GM19463 (cell line): Measurements from ENCODE around the gene PHLDA1.
"Not testable (repeated sequence)": the region's sequence is repeated elsewhere in the genome, so short reads cannot be mapped to it uniquely, and the experiment has no call there.

ENCODE experiments used
- ATAC-seq: cut with Tn5 transposase; IDR thresholded peaks from one replicate; pipeline ENCODE4 v1.9.1; 2021; ENCODE audit warnings: mild to moderate bottlenecking, moderate library complexity; ENCODE audit not compliant: unreplicated experiment

PHLDA1 gene

DNA sequence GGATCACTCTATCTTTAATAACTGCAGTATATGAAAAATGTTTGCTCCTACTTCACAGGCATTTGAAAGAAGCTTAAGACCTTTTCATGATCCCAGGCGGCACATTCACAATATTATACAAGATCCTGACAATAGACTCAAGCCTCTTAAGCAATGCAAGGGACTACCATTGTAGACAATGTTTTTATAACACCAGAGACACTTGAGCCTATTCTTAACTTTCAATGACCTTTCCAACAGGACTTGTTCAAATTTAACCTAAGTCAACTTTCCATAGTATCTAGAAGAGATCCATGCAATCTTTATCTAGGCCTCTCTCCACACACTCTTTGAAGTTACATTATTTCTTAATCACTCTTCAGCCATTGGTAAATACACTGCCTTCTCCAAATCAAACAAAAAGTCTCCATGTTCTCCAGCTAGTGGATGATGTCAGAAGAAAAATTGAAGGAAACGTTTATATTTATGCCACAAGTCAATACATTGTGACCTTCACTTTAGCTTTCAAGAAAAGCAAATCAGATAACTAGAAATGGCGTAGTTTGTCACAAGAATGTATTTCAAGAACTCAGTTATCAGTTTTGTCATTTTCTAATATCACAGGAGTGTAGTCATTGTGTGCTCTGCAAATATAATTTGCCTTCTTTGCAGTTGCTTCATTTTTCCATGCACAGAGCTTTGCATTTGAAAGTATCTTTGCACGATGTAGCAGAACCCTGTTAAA, 41.2 kb downstream of the PHLDA1 start:
- ATAC-seq: no peak

DNA sequence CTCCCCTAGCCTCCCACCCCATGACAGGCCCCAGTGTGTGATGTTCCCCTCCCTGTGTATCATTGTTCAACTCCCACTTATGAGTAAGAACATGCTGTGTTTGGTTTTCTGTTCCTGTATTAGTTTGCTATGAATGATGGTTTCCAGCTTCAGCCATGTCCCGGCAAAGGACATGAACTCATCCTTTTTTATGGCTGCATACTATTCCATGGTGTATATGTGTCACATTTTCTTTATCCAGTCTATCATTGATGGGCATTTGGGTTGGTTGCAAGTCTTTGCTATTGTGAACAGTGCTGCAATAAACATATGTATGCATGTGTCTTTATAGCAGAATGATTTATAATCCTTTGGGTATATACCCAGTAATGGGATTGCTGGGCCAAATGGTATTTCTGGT, 43.9 kb downstream of the PHLDA1 start:
- not testable (repeated sequence) for ATAC-seq

DNA sequence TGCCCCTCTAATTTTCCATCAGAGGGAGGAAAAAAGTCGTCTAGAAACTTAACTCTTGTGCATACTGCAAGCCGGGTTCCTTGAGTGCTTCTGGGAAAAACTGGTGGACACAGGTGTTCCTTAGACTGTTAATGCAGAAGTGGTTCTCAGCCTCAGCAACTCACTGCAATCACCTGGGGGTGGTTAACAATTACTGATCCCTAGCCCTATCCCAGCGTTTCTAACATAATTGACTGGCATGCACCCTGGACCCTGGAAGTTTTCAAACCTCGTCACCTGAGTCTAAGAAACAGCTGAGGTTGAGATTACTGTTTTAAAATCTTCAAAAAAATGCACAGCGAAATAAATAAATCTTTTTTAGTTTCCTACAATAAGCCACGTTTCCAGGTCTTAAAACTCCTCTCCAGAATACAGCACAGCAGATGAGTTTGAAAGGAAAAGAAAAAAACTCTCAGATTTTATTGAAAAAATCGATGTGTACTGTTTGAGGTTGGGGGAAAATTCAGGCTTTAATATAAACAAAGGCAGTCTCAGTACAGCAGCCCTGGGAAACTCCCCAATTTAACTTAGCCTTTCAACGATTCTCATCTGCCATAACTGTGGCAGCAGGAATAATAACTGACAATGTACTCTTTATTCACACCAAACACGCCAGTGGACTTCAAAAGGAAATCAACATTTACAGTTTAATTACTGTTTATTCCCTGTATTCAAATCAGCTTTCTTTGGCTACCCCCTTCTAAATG, 45.4 kb downstream of the PHLDA1 start:
- peak; percentile 42 for ATAC-seq

DNA sequence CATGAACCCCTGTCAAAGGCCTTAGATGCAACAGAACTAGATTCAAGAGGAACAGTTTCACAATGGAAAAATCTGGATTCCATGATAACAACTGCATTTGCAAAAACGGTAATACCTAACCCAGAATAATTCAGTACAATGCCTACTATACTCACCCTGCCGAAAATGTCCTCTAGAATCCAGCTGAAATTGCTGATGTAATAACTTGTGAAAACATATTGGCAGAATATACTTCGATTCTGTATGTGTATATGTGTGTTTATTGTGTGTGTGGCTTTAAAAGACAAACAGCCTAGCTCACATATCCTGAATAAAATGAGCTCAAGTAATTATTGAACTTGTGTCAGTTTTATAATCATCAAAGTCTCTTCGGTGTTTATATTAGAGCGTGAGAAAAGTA, 46.0 kb downstream of the PHLDA1 start:
- no peak for ATAC-seq

DNA sequence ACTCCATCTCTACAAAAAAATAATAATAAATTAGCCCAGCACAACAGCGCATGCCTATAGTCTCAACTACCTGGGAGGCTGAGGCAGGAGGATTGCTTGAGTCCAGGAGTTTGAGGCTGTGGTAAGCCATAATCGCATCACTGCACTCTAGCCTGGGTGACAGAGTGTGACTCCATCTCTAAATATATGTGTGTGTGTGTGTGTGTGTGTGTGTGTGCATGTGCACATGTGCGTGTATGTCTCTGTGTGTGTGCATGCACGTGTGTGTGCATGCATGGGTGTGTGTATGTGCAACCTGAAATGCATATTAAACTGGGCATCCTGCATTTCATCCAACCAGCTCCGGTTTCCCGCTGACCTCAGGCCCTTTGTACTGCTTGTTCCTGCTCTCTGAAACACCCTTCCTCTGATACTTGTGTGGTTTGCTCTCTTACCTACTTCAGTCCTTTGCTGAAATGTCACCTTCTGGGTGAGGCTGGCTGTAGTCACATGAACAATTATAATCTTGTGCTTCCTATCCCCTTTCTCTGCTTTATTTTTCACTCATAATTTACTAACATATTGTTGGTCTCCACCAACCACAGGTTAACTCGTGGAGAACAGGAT, 46.9 kb downstream of the PHLDA1 start:
- ATAC-seq: no peak

DNA sequence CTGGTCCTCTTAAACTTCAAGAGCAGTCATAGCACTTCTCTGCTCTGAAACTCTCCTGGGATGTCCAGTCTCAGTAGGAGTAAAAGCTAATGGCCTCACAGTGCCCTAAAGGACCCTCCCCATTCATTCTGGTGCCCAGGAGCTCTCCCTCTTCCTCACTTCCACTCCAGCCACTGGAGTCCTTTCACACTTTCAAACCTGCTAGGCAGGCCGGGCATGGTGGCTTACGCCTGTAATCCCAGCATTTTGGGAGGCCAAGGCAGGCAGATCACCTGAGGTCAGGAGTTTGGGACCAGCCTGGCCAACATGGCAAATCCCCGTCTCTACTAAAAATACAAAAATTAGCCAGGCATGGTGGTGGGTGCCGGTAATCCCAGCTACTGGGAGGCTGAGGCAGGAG, 47.7 kb downstream of the PHLDA1 start:
- not testable (repeated sequence) for ATAC-seq

DNA sequence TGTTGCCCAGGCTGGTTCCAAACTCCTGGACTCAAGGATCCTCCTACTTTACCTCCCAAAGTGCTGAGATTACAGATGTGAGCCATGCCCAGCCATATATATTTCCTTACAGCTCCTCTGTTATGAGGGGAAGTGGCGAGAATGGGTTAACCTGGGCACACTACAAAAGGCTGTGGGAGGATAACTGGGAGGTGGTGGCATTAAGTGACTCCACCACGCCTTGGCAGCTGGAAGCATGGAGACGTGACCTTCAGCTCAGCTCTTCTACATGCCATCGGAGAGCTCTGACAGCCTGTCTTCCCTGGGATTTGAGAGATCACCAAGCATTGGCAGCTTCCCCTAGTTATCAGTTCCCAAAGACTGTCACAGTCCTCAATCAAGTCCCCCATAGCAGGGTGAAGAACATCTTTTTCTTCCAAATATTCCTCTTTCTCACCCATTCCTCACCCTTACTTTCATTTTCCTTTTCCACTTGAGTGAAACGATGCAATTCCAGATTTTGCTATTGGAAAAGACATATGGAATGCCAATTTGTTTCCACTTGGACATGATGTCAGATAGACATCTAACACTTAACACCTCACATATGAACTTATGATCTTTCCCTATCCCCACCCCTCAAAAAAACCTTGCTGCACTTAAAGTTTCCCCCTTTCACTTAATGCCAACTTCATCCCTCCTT, 48.5 kb downstream of the PHLDA1 start:
- no peak for ATAC-seq

DNA sequence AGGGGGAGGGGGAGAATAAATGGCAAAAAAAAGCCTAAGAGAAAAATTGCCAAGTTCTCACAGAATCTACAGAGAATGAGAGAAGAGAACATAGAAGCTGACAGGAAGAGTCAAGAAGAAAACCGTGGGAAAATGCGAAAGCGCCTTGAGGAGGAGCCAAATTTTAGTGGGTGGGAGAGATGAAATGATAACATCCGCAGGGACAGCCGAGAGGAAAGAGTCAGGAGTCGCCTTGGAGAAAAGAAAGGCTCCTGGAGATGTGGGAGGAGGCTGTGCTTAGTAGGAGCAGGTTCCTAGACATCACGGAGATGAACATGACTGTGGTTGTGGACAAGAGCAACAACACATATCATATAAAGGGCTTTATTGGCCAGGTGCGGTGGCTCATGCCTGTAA, 49.4 kb downstream of the PHLDA1 start:
- ATAC-seq: no peak

DNA sequence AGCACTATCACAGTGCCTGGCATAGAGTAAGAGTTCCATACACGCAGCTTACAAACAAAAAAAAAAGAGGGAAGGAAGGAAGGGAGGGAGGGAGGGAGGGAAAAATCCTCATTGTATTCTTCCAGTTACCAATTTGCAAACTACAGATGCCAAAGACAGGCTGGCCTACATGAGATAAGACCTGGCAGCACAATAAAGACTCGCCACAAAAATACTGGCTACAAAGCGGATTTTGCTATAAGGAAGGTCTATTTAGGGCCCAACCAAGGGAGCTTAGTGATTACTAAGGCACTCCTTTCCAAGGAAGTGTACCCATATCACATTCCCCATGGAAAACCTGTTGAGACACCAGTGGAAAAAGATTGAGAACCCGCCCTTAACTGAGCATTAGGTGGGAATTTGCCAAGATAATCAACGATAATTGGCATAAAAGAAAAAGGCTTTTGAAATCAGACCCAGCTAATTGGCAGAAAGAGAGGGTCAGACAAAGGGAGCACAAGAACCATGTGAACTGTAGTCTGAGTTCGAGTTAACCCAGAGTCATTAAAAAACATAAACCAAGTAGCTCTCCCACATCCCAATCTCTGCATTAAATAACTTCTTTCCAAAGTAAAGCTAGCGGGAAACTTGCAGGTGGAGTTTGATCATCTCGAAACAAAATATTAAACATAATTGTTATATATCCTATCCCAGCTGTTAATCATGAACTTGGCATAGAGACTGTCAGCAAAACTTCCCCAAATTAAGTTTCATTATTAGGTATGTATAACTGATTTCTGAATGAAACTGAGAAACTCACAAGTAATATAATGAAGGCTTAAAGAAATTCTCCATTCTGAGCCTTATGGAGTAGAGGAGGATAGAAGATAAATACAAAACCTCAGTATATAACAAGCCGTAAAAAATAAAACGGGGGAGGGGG, 50.1 kb downstream of the PHLDA1 start:
- peak; percentile 23 for ATAC-seq

DNA sequence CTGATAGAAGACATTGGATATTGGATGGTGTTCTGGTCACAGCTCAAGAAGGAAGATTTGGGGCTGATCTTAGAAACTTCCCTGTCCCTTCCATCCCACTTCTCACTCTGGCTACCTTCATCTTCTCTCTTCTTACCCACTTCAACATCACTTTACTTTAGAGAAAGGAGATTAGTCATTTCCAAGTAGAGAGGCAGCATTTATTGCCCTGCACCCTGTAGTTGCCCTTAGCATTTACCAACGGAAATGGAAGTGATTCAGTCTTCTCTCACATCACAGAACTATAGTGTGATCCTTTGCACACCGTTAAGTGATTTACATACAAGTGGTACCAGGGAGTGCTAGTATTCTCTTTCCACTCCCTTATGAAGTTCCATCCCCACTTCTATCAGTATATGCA, 52.4 kb downstream of the PHLDA1 start:
- peak; percentile 41 for ATAC-seq

DNA sequence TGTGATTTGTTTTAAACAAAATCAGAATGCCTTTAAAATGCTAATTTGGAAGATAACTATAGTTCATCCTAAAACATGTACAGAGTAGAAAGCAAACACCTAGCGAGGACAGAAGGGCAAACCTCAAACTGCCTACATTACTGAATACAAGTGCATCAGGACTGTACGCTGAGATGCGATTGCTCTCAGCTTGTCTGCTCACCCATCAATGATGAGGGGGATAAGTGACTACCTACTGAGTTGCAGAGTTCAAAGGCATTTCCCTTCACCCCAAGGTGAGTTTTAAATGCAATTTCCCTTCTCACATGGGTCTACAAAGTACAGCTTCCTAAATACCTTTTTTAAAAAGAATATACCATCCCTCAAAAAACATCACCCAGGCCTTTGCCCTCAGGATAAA, 52.9 kb downstream of the PHLDA1 start:
- no peak for ATAC-seq

DNA sequence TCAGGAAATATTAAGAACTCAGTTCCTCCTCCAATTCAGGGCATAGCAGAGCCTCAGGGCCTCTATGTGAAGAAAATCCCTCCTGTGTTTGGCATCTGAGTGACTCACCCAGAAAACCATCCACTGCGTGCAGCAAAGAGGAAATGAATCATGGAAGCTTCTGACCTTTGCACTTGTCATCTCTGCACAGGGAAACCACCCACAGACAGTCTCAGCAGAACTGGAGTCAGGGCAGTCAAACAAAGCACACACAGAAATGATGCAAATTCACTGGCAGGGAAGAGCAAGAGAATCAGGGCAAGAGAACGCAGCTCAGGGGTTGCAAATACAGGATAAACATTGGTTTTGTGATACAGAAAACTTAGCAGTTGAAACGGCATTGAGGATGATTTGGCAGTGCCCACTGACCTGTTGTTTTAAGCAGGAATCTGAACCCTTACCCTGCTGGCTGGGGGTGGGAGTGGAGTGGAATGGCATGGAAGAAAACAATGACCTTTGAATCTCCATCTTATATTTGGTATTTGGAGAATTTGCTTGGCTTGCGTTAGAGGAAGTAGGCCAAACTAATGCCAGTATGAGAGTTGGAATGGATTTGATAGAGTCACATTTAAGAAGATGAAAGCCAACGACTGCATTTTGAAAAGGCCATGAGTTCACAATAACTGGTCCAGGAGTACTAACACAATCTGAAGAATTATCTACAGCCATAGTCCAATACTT, 53.5 kb downstream of the PHLDA1 start:
- peak; percentile 91 for ATAC-seq

DNA sequence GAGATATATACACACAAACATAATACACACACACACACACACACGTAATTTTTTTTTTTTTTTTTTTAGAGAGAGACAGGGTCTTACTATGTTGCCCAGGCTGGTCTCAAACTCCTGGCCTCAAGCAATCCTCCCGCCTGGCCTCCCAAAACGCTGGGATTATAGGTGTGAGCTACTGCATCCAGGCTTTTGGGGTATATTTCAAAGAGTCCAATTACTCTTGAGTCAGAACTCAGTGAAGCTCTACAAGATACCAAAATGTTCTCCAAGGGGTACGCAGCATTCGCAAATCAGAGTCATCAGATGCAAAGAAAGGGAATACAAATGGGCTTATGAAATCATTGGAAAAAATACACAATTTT, 54.0 kb downstream of the PHLDA1 start:
- peak; percentile 0 for ATAC-seq

DNA sequence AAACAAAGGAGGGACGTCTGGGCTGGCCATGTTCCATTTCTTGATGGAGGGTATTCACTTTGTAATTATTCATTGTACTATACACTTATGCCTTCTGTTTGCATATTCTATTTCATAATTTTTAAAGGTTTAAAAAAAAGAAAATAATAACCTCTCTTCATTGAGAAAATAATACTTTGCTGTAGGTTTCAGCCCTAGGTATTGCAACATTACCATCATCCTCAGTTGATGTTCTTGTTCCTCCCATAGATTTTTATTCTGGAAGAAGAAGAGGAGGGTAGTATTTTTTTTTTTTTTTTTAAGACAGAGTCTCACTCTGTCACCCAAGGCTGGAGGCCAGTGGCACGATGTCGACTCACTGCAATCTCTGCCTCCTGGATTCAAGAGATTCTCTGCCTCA, 54.7 kb downstream of the PHLDA1 start:
- no peak for ATAC-seq

DNA sequence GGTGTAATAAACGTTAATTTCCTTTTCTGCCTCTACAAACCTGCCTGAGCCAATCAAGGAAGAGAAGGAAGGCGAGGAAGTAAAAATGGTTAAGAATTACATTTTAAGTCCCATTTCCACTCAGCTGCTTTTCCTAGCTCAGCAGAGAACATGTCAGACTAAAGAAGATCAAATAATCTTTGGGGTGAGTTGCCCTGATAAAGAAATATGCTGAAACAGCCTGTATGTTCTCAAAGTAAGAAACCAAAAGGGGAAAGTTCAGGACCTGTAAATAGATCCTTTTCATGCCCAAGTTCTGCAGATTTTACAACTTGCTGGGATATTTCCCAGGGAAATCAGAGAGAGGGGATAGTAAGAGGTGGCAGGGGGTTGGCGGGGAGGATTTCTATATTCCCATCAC, 55.5 kb downstream of the PHLDA1 start:
- no peak for ATAC-seq

DNA sequence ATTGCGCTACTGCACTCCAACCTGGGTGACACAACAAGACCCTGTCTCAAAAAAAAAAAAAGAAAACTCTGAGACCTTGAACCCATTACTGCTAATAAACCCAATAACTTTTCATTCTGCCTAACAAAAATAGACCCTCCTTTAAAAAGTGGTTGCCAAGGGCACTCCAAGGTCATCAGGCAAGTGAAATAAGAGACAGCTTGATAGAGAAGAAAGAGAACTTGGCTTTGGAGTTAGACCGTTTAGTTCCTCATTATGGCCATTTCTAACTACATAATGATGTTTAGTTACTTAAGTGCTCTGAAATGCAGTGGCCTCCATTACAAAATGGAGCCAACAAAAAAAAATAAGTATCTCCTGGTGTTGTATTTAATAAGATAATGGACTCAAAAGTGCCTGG, 55.9 kb downstream of the PHLDA1 start:
- ATAC-seq: no peak
